ENCODE data around the gene MAOA. TPM values are rescaled to one million over a fixed set of nuclear protein-coding genes. Genes with fewer than 3 reads are reported as not detected.

The MAOA gene
- polyA plus RNA-seq, 1 donor from 2014 or later, result 1.3 TPM

DNA sequence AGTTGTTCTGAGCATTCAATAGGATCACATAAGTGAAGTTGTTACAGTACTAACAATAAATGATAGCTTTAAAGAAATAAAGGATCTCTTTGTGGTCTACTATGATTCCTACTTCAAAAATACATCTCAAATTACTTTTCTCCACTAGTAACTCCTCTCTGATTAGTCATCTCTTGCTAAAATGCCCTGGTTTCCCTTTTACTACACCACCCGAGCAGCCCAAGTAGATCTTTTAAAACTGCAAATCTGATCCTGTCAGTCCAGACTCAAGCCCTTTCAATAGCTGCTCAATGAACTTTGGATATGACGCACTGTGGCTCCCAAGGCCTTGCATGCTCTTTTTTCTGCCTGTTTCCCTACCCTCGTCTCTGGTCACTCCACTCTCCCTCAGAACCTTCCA, 97.5 kb downstream of the MAOA start:
- H2AFZ ChIP-seq (ENCODE audit: low read depth, low read length), result no peak overlapping the region
- H3K4me3 ChIP-seq (ENCODE audit: low read length), result no peak overlapping the region
- H3F3A ChIP-seq (ENCODE audit: insufficient read depth, low read length, poor library complexity, severe bottlenecking), result no peaks in the 10 kb centered on the region
- no peak overlapping the region for H3K9ac ChIP-seq (ENCODE audit: low read length)
- H3K79me2 ChIP-seq (replicated peaks; ENCODE audit: insufficient read depth, low read length), result no peaks in the 10 kb centered on the region
- H3K9me2 ChIP-seq (ENCODE audit: insufficient read depth, low read length), result no peaks in the 10 kb centered on the region
- no peaks in the 10 kb centered on the region for H3K9me3 ChIP-seq (ENCODE audit: low read length)
- H3K27me3 ChIP-seq (ENCODE audit: insufficient read depth, low read depth, low read length), result no peaks in the 10 kb centered on the region
- no peak overlapping the region for H3K27ac ChIP-seq (ENCODE audit: low read length)
- H3K4me2 ChIP-seq (ENCODE audit: low read length), result no peak overlapping the region
- no peaks in the 10 kb centered on the region for H4K20me1 ChIP-seq (ENCODE audit: insufficient read depth)
- H3K36me3 ChIP-seq (ENCODE audit: insufficient read depth, low read length), result no peaks in the 10 kb centered on the region
- TF ChIP-seq EZH2 (IDR thresholded peaks at IDR 0.05; ENCODE audit: borderline replicate concordance, insufficient read depth, low read length, poor library complexity, severe bottlenecking) (no peak), TAF1 (IDR thresholded peaks at IDR 0.05; ENCODE audit: low read depth) (no peak)
- TF ChIP-seq, protein P1, sequence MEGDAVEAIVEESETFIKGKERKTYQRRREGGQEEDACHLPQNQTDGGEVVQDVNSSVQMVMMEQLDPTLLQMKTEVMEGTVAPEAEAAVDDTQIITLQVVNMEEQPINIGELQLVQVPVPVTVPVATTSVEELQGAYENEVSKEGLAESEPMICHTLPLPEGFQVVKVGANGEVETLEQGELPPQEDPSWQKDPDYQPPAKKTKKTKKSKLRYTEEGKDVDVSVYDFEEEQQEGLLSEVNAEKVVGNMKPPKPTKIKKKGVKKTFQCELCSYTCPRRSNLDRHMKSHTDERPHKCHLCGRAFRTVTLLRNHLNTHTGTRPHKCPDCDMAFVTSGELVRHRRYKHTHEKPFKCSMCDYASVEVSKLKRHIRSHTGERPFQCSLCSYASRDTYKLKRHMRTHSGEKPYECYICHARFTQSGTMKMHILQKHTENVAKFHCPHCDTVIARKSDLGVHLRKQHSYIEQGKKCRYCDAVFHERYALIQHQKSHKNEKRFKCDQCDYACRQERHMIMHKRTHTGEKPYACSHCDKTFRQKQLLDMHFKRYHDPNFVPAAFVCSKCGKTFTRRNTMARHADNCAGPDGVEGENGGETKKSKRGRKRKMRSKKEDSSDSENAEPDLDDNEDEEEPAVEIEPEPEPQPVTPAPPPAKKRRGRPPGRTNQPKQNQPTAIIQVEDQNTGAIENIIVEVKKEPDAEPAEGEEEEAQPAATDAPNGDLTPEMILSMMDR (IDR thresholded peaks at IDR 0.05; ENCODE audit: poor library complexity, severe bottlenecking), result no peak
- TF ChIP-seq, protein P2, sequence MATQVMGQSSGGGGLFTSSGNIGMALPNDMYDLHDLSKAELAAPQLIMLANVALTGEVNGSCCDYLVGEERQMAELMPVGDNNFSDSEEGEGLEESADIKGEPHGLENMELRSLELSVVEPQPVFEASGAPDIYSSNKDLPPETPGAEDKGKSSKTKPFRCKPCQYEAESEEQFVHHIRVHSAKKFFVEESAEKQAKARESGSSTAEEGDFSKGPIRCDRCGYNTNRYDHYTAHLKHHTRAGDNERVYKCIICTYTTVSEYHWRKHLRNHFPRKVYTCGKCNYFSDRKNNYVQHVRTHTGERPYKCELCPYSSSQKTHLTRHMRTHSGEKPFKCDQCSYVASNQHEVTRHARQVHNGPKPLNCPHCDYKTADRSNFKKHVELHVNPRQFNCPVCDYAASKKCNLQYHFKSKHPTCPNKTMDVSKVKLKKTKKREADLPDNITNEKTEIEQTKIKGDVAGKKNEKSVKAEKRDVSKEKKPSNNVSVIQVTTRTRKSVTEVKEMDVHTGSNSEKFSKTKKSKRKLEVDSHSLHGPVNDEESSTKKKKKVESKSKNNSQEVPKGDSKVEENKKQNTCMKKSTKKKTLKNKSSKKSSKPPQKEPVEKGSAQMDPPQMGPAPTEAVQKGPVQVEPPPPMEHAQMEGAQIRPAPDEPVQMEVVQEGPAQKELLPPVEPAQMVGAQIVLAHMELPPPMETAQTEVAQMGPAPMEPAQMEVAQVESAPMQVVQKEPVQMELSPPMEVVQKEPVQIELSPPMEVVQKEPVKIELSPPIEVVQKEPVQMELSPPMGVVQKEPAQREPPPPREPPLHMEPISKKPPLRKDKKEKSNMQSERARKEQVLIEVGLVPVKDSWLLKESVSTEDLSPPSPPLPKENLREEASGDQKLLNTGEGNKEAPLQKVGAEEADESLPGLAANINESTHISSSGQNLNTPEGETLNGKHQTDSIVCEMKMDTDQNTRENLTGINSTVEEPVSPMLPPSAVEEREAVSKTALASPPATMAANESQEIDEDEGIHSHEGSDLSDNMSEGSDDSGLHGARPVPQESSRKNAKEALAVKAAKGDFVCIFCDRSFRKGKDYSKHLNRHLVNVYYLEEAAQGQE (IDR thresholded peaks at IDR 0.05; ENCODE audit: borderline replicate concordance), result no peak

DNA sequence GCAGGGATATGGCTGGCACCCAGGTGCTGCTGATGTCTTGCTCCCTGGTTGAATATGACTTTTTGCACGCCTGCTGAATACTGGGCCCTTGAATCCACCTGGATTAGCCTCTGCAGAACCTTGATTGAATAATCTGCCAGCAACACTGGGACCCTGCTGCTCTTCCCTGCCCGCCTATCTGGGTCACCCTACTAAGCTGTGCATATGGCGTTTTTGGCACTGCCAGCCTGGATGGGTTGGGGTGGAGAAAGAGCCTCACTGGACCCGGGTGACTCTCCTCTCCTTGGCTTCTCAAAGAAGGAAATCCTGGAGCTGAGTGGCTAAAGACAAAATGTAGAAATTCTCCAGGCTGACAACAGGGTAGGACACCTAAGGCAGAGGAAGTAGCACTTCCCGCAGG, 100.0 kb downstream of the MAOA start:
- Histone ChIP-seq H3K9me3 (ENCODE audit: low read length) (no peaks in the 10 kb centered on the region), H3K36me3 (ENCODE audit: insufficient read depth, low read length) (no peaks in the 10 kb centered on the region), H4K20me1 (ENCODE audit: insufficient read depth) (no peaks in the 10 kb centered on the region), H3K4me3 (ENCODE audit: low read length) (no peak overlapping the region), H3K9ac (ENCODE audit: low read length) (no peak overlapping the region), H3K79me2 (replicated peaks; ENCODE audit: insufficient read depth, low read length) (no peaks in the 10 kb centered on the region), H3K27ac (ENCODE audit: low read length) (no peak overlapping the region), H3K27me3 (ENCODE audit: insufficient read depth, low read depth, low read length) (no peaks in the 10 kb centered on the region), H3K4me2 (ENCODE audit: low read length) (no peak overlapping the region), H3K9me2 (ENCODE audit: insufficient read depth, low read length) (no peaks in the 10 kb centered on the region), H3F3A (ENCODE audit: insufficient read depth, low read length, poor library complexity, severe bottlenecking) (no peaks in the 10 kb centered on the region), H2AFZ (ENCODE audit: low read depth, low read length) (no peak overlapping the region)
- no peak for TF ChIP-seq EP300 (conservative IDR thresholded peaks at IDR 0.05; ENCODE audit: poor library complexity, severe bottlenecking)
- TF ChIP-seq, protein P1 (IDR thresholded peaks at IDR 0.05; ENCODE audit: poor library complexity, severe bottlenecking), result no peak
- TF ChIP-seq MXI1 (conservative IDR thresholded peaks at IDR 0.05; ENCODE audit: poor library complexity, severe bottlenecking), result no peak
- TF ChIP-seq POLR2AphosphoS5 (IDR thresholded peaks at IDR 0.05), result no peak
- TF ChIP-seq RAD21 (conservative IDR thresholded peaks at IDR 0.05), result no peak
- TF ChIP-seq, protein P2 (IDR thresholded peaks at IDR 0.05; ENCODE audit: borderline replicate concordance), result no peak
- no peak for TF ChIP-seq EZH2 (IDR thresholded peaks at IDR 0.05; ENCODE audit: borderline replicate concordance, insufficient read depth, low read length, poor library complexity, severe bottlenecking)
- no peak for TF ChIP-seq SMC3 (conservative IDR thresholded peaks at IDR 0.05; ENCODE audit: poor library complexity)
- TF ChIP-seq TAF1 (IDR thresholded peaks at IDR 0.05; ENCODE audit: low read depth), result no peak
